IMR-90 (cell line): ENCODE measurements around the gene CHD9. TPM values are rescaled to one million over a fixed set of nuclear protein-coding genes. Genes with fewer than 3 reads are reported as not detected.

Source experiments
- ATAC-seq: fragments of 200-7000 bp; cut with Tn5 transposase; 2 replicates; pipeline ENCODE4 v1.9.1; 2020; ENCODE audit warnings: low read depth, mild to moderate bottlenecking, moderate library complexity
- BruUV-seq: library from RNA; stranded (reverse); fragments of 400-500 nt; replicated peaks from 2 replicates; lab custom pipeline; 2021; lab: Mats Ljungman, UMichigan
- CTCF ChIA-PET: fragments of 300-600 bp; formaldehyde crosslinking; extraction: SDS; loops from one replicate; lab custom pipeline; 2021; ENCODE audit warnings: antibody characterized with exemption; lab: Yijun Ruan, JAX
- POLR2A ChIA-PET: fragments of 300-600 bp; sonication (Branson Sonifier 250); formaldehyde crosslinking; loops from one replicate; lab custom pipeline; 2022; ENCODE audit warnings: antibody characterized with exemption; ENCODE audit not compliant: unreplicated experiment; lab: Charles Lee
- DNase-seq: peaks from one replicate; pipeline ENCODE4 v3.0.0; 2013
- H2AFZ ChIP-seq: replicated peaks from 2 replicates; pipeline ENCODE3; 2013; ENCODE audit warnings: low read length, mild to moderate bottlenecking; ENCODE audit not compliant: poor library complexity
- H2AK5ac ChIP-seq: 2 replicates; pipeline ENCODE4 v1.6.1; 2013; ENCODE audit warnings: low read depth, low read length, inconsistent platforms
- H2AK9ac ChIP-seq: replicated peaks from 2 replicates; pipeline ENCODE3; 2013; ENCODE audit warnings: mild to moderate bottlenecking, low read depth, low read length, moderate library complexity; ENCODE audit not compliant: poor library complexity
- H2BK120ac ChIP-seq: 2 replicates; pipeline ENCODE4 v1.6.1; 2013; ENCODE audit warnings: low read depth, low read length, inconsistent platforms
- H2BK15ac ChIP-seq: 3 replicates; pipeline ENCODE4 v1.6.1; 2013; ENCODE audit warnings: low read depth, low read length, inconsistent platforms
- H2BK20ac ChIP-seq: 2 replicates; pipeline ENCODE4 v1.6.1; 2013; ENCODE audit warnings: low read depth, mild to moderate bottlenecking, inconsistent platforms, low read length, moderate library complexity
- H2BK5ac ChIP-seq: 2 replicates; pipeline ENCODE4 v1.6.1; 2013; ENCODE audit warnings: mild to moderate bottlenecking, low read depth, low read length, inconsistent platforms; ENCODE audit not compliant: poor library complexity, severe bottlenecking
- H3K14ac ChIP-seq: replicated peaks from 2 replicates; pipeline ENCODE4 v1.6.1; 2013; ENCODE audit warnings: low read depth, low read length, inconsistent platforms
- H3K18ac ChIP-seq: 2 replicates; pipeline ENCODE4 v1.6.1; 2013; ENCODE audit warnings: low read depth, low read length, control low read depth
- H3K23ac ChIP-seq: 2 replicates; pipeline ENCODE4 v1.6.1; 2013; ENCODE audit warnings: low read depth, low read length, inconsistent platforms
- H3K27ac ChIP-seq: 2 replicates; pipeline ENCODE4 v1.5.1; 2013; ENCODE audit warnings: mild to moderate bottlenecking, control low read depth, low read length; ENCODE audit not compliant: insufficient read depth
- H3K27me3 ChIP-seq: 2 replicates; pipeline ENCODE4 v1.6.1; 2013; ENCODE audit warnings: low read length; ENCODE audit not compliant: control insufficient read depth, insufficient read depth
- H3K36me3 ChIP-seq: 2 replicates; pipeline ENCODE4 v1.6.1; 2013; ENCODE audit warnings: low read length, mixed read lengths; ENCODE audit not compliant: control insufficient read depth, insufficient read depth
- H3K4ac ChIP-seq: 2 replicates; pipeline ENCODE4 v1.6.1; 2013; ENCODE audit warnings: low read depth, low read length, inconsistent platforms
- H3K4me1 ChIP-seq: 2 replicates; pipeline ENCODE4 v1.6.1; 2013; ENCODE audit warnings: low read length, mixed read lengths; ENCODE audit not compliant: control insufficient read depth, insufficient read depth
- H3K4me2 ChIP-seq: 2 replicates; pipeline ENCODE4 v1.6.1; 2013; ENCODE audit warnings: low read depth, mild to moderate bottlenecking, control low read depth, low read length, moderate library complexity
- H3K4me3 ChIP-seq: 2 replicates; pipeline ENCODE4 v1.5.1; 2013; ENCODE audit warnings: low read depth, mild to moderate bottlenecking, control low read depth, low read length, moderate library complexity; ENCODE audit not compliant: insufficient read depth
- H3K56ac ChIP-seq: 2 replicates; pipeline ENCODE4 v1.6.1; 2013; ENCODE audit warnings: low read length, inconsistent platforms; ENCODE audit not compliant: insufficient read depth; ENCODE audit errors: extremely low read depth
- H3K79me1 ChIP-seq, 2 experiments: 2 replicates each; pipeline ENCODE4 v1.6.1; 2013; ENCODE audit warnings: low read length in 2 of 2, inconsistent platforms in 1 of 2, low read depth in 1 of 2
- H3K9ac ChIP-seq: 2 replicates; pipeline ENCODE4 v1.6.1; 2013; ENCODE audit warnings: low read depth, low read length, control low read depth
- H3K9me1 ChIP-seq: 2 replicates; pipeline ENCODE4 v1.6.1; 2013; ENCODE audit warnings: low read length, inconsistent platforms; ENCODE audit not compliant: insufficient read depth
- H3K9me3 ChIP-seq: 2 replicates; pipeline ENCODE4 v1.6.1; 2013; ENCODE audit warnings: low read length; ENCODE audit not compliant: control insufficient read depth, insufficient read depth
- H4K20me1 ChIP-seq: 2 replicates; pipeline ENCODE4 v1.6.1; 2013; ENCODE audit warnings: low read length, inconsistent platforms; ENCODE audit not compliant: insufficient read depth
- H4K5ac ChIP-seq: 2 replicates; pipeline ENCODE4 v1.6.1; 2013; ENCODE audit warnings: mild to moderate bottlenecking, low read depth, low read length, control low read depth
- H4K8ac ChIP-seq, 2 experiments: 2 replicates each; pipeline ENCODE4 v1.6.1; 2013; ENCODE audit warnings: low read depth in 2 of 2, low read length in 2 of 2, control low read depth in 1 of 2, inconsistent platforms in 1 of 2
- H4K91ac ChIP-seq: 2 replicates; pipeline ENCODE4 v1.6.1; 2013; ENCODE audit warnings: low read depth, low read length, inconsistent platforms; ENCODE audit not compliant: insufficient read depth
- BHLHE40 ChIP-seq: fragments of 150-350 bp; IDR thresholded peaks from 2 replicates; pipeline ENCODE4 v1.6.1; 2016; ENCODE audit warnings: mild to moderate bottlenecking, low read depth, low read length
- CEBPB ChIP-seq: IDR thresholded peaks from 2 replicates; pipeline ENCODE4 v1.6.1; 2012; ENCODE audit warnings: low read depth, low read length, improper control_type of control experiment
- FOS ChIP-seq: fragments of 150-350 bp; IDR thresholded peaks from 2 replicates; pipeline ENCODE4 v1.6.1; 2016; ENCODE audit warnings: low read depth, low read length
- RFX5 ChIP-seq: IDR thresholded peaks from 2 replicates; pipeline ENCODE4 v1.8.0; 2012; ENCODE audit warnings: low read depth, mild to moderate bottlenecking, low read length, moderate library complexity
- WGBS, 2 experiments: methylation state at CpG; one replicate each; pipeline versions ENCODE4 v1.1.5 to v1.1.7; 2013; ENCODE audit warnings: missing lambda C conversion rate in 2 of 2; ENCODE audit not compliant: insufficient read length in 1 of 2; ENCODE audit errors: extremely low coverage in 2 of 2; 5-methylcytosine and 5-hydroxymethylcytosine counted together
- dilution Hi-C: fragments of 300-500 bp; cut with HindIII; formaldehyde crosslinking; loops from one replicate; pipeline ENCODE4 v1.14.3; 2018; ENCODE audit warnings: low sequenced_read_pairs; ENCODE audit not compliant: unreplicated experiment
- in situ Hi-C: fragments of 300-500 bp; cut with MboI; formaldehyde crosslinking; loops from 3 replicates; pipeline ENCODE4 v1.14.3; 2019; ENCODE audit warnings: low sequenced_read_pairs, inconsistent platforms, mixed read lengths
- intact Hi-C: fragments of 100-400 bp; cut with micrococcal nuclease; formaldehyde crosslinking; loops from 2 replicates; pipeline ENCODE4 v1.10.0; 2022
- polyA plus RNA-seq, 3 experiments: library from polyadenylated mRNA; depleted of rRNA; stranded (reverse); fragments of >200 nt; gene quantifications; 2 replicates each; pipeline ENCODE4 v1.2.3, GENCODE V29; 2012; ENCODE audit warnings: low replicate concordance in 1 of 3
- total RNA-seq: library from RNA; depleted of rRNA; stranded (reverse); fragments of >200 nt; gene quantifications from 2 replicates; pipeline ENCODE4 v1.2.3, GENCODE V29; 2012

CHD9 gene
- total and polyA plus RNA-seq, 2 of the 4 experiments (the other 2 are of a cell fraction), result 9.1 to 48.8 TPM

DNA sequence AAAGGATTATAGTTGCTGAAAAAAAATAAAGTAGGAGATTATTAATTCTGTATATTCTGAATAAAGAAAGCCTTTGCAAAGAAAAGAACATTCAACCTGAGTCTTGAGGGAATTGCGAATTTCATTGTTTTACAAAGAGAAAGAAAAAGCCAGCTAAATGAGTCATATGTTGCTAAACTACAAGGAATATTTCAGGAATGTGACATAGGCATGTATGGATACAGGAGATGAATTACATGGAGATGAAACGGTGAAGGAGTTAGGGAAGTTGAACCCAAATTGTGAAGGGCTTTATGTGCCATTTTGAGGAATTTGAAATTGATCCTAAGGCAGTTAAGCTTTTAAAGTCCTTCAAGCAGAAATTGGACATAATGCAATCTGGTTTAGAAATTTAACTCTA is 202.2 kb downstream of the CHD9 start:
- no peaks in the 10 kb centered on the region for H3K27me3 ChIP-seq
- peaks cover 6 to 13% of the 10 kb centered on the region in 2 experiments; a peak in 3 of 4 replicates for H3K79me1 ChIP-seq
- dilution Hi-C loops, result no loop called here
- 8% methylated on average over 1 of the region's 2 CpGs; no CpG with 5 or more reads in 1 of the 2 experiments for WGBS, 2 experiments
- intact Hi-C loops, result no loop called here
- no peak for TF ChIP-seq BHLHE40
- TF ChIP-seq CEBPB, result peak; percentile 76
- no peak for TF ChIP-seq RFX5
- TF ChIP-seq FOS, result peak; percentile 17; the same call in 1 of the 2 replicates
- in situ Hi-C loops, result no loop called here
- H3K23ac ChIP-seq, result no peak overlapping the region
- no peak overlapping the region for H3K14ac ChIP-seq
- H3K18ac ChIP-seq, result no peak overlapping the region
- H2AK5ac ChIP-seq, result no peak overlapping the region
- no peak overlapping the region for H3K9ac ChIP-seq
- H2BK120ac ChIP-seq, result no peak overlapping the region
- BruUV-seq, result no TSS peak
- H2AK9ac ChIP-seq, result no peak overlapping the region
- no peak overlapping the region for H3K4me3 ChIP-seq
- H3K9me3 ChIP-seq, result peaks cover 5% of the 10 kb centered on the region; the same call in 1 of the 2 replicates
- ATAC-seq, result peak; percentile 60
- ChIA-PET CTCF (no interaction called here), POLR2A (interaction anchor here (0.7 kb wide), 1 partner anchor 1385 kb away, joined by 3 read pairs; no protein-coding TSS in a partner anchor)
- H2AFZ ChIP-seq, result no peak overlapping the region
- H4K5ac ChIP-seq, result no peak overlapping the region
- peak; percentile 59 for DNase-seq
- H4K20me1 ChIP-seq, result no peaks in the 10 kb centered on the region
- no peak overlapping the region for H3K27ac ChIP-seq
- no peak overlapping the region for H3K4ac ChIP-seq
- no peak overlapping the region for H3K4me2 ChIP-seq
- no peak overlapping the region for H2BK20ac ChIP-seq
- no peak overlapping the region for H2BK5ac ChIP-seq
- H3K56ac ChIP-seq, result no peak overlapping the region
- H3K36me3 ChIP-seq, result peaks cover 27% of the 10 kb centered on the region
- H3K4me1 ChIP-seq, result no peaks in the 10 kb centered on the region; the same call in 1 of the 2 replicates
- H4K91ac ChIP-seq, result no peak overlapping the region
- no peak overlapping the region for H4K8ac ChIP-seq
- H3K9me1 ChIP-seq, result no peaks in the 10 kb centered on the region
- H2BK15ac ChIP-seq, result no peak overlapping the region
